NCI-H2081 treated with DMSO at 0.1 percent for 48 hours (cell line): ENCODE data around the gene RHPN2.
"Not testable (repeated sequence)": the region's sequence is repeated elsewhere in the genome, so short reads cannot be mapped to it uniquely, and the experiment has no call there.

ENCODE experiments used
- DNase-seq: peaks from one replicate; lab custom pipeline; 2025; lab: John Stamatoyannopoulos, UW

Gene RHPN2

DNA sequence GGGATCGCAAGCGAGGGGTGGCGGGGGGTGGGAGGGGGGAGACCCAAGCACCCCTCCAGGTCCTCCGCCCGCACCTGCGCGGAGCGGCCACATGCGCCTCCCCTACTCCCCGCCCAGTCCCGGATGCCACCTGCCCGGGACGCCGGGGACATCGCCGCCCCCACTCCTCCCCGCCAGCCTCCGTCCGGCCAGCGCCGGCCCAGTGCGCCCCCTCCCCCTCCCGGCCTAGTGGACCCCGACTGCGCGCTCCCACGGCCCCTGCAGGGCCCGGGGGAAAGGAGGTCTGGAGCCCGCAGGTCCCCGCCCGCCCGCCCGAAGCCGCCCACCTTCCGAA, 263 bp downstream of the RHPN2 start:
- no peak for DNase-seq

- DNase-seq = no peak
These were observed 783 bp downstream of the RHPN2 start for GRCh38 chr19:33063753-33064457.

DNA sequence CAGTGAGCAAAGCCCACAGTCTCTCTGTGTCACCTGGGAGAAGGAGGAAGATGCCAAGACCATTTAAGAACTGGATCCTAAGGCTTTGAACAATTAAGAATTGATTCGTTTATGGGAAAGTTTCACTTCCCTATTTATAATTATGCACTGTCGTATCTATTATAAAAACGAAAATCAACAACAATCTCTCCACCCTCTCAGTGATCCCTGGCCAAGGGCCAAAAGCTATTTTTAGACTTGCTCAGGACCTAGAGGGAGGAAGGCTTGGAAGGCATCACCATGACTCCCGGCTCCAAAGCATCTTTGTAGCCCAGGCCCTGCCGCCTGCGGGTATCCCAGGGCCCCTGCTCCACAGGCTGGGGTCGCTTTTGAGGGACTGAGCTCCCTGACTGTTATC, 1.3 kb downstream of the RHPN2 start:
- DNase-seq = no peak

DNA sequence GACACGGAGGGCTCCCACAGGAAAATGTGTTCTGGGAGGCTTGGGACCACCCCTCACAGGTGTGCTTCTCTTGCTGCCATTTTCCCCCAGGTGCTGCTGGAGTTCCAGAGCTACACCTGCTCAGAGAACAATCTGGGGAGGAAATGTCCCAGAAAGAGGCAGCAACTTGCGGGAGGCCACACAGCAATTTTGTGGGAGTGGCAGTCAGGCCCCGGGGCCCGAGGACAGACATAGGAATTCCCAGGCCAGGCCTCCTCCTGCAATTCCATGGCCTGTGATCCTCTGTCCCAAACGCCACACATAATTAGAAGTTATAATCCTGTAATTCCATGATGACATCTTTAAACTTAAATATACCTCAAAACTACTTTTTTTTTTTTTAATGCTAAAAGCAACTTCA, 1.8 kb downstream of the RHPN2 start:
- no peak for DNase-seq

DNA sequence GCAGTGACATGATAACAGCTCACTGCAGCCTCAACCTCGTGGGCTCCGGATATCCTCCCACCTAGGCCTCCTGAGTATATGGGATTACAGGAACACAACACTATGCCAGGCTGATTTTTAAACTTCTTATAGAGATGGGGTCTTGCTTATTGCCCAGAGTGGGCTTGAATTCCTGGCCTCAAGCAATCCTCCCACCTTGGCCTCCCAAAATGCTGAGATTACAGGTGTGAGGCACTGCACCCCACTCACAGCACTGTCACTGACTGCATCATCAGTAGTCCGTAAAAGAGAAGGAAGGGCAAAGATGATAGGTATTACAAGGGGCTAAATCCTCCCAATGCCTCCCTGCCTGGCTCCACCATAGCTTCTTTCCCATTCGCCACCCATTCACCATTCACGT, 4.1 kb downstream of the RHPN2 start:
- DNase-seq = no peak

GRCh38 chr19:33055718-33056117, 9.0 kb downstream of the RHPN2 start:
- DNase-seq = no peak

DNA sequence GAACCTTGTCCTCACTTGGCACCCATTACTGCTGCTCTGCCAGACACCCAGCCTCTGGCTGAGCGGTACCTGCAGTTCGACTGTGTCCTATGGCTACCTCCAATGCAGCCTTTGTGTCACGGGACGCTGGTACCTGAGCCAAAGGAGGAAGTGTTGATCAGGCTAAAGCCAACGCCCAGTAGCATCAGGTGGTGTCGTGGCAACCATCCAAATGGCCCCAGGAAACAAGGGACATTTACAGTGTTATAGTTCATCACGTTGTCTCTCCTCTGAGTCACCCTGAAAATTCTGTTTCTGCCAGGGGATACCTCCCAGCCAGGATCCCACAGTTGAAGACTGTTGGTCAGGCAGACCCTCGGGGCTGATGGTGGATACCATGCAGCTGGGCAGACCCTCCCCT, 10.1 kb downstream of the RHPN2 start:
- DNase-seq = no peak

GRCh38 chr19:33052352-33052972, 12.2 kb downstream of the RHPN2 start:
- DNase-seq = no peak

DNA sequence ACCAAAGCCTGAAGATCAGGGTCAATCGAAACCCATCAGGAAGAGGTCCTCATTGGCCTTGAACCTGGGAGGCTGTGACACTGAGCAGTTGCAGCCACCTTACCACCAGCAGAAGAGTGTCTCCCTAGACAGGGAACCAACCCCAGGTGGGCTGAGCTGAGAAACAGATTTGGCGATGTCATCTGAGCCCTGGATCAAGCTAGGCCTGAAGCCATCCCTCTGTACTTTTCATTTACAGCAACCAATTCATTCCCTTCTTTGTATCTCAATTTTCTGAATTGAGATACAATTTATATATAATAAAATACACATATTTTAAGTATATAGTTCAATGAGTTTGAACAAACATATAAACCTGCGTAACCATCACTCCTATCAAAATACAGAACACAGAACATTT, 14.6 kb downstream of the RHPN2 start:
- DNase-seq = no peak

GRCh38 chr19:33048806-33049676, 15.6 kb downstream of the RHPN2 start:
- DNase-seq = no peak

DNA sequence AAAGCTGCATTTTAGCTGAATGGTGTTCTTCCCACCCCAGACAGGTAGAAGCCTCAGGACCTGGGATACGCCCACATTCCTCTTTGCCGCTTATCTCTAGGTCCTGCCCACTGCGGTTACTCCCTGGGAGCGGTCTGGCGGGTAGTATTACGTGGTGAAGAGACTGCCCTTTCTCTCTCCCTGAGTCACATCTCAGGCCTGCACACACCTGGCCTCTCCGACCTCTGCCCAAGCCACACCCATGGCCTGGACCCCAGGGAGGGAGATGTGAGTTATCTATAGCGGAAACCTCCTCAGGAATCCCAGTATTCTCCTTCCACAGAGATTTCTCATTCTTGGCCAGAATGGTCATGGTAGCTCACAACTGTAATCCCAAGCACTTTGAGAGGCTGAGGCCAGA, 17.3 kb downstream of the RHPN2 start:
- DNase-seq = no peak

DNA sequence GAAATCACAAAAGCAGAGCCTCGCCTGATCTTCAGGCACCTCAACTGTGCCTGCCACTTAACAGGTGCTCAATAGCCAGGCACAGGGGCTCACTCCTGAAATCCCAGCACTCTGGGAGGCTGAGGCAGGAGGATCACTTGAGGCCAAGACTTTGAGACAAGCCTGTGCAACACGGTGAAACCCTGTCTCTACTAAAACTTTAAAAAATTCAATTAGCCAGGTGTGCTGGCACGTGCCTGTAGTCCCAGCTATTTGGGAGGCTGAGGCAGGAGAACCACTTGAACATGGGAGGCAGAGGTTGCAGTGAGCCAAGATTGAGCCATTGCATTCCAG, 22.9 kb downstream of the RHPN2 start:
- not testable (repeated sequence) for DNase-seq

- no peak for DNase-seq
These were observed 23.5 kb downstream of the RHPN2 start for GRCh38 chr19:33040994-33041827.

DNA sequence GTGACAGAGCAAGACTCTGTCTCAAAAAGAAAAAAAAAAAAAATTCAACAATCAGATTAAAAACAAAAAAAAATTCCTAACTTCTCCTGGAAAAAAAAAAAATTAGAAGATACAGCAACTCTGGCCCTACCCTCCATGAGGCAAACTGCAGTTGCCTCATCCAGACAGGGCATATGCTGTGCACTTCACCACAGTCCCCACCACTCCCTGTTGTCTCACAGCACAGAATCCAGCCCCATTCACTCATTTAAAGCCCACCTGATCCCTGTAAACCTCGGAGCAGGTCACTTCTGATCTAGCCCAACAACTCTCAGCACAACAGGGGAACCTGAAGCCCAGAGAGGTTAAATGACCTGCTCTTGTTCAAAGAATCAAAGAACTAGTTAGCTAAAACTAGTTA, 24.9 kb downstream of the RHPN2 start:
- no peak for DNase-seq

DNA sequence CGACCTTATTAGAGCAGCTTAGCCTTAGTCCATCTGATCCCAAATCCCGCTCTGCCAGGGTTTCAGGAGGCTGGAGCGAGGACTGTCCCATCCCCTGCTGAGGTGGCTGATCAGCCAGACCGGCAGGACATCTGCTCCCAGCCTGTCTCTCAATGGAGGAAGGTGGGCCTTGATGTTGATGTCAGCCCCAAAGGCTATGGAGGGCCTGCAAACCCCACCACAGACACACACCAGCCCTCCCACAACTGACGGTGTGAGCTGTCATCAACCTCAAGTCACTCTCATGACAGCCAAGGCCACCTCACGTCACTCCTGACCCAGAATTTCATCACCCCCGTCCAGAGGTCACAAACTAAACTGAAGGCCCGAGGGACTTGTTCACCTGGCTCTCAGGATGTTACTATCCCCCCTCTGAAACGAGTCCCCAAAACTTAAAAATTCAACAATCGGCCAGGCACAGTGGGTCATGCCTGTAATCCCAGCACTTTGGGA, 25.5 kb downstream of the RHPN2 start:
- DNase-seq = no peak

GRCh38 chr19:33037168-33038025, 27.3 kb downstream of the RHPN2 start:
- DNase-seq = not testable (repeated sequence)

- DNase-seq = not testable (repeated sequence)
These were observed 28.1 kb downstream of the RHPN2 start for GRCh38 chr19:33036370-33037167.

DNA sequence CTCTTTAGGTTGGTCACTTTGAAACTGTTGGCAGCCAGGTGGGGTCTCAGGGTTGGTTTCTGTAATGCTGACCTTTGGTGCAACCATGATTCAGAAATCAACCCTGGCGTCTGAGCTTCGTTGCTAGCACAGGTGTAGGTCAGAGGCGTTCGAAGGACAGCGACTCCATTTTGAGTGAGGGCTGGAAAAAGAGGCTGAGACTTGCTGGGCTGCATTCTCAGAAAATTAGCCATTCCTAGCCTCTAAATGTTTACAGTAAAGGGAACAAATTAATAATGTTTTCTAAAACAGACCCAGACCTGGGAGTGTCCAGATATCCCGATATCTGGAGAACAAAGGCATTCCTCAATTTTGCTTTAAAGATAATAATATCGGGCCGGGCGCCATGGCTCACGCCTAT, 29.2 kb downstream of the RHPN2 start:
- DNase-seq = no peak

DNA sequence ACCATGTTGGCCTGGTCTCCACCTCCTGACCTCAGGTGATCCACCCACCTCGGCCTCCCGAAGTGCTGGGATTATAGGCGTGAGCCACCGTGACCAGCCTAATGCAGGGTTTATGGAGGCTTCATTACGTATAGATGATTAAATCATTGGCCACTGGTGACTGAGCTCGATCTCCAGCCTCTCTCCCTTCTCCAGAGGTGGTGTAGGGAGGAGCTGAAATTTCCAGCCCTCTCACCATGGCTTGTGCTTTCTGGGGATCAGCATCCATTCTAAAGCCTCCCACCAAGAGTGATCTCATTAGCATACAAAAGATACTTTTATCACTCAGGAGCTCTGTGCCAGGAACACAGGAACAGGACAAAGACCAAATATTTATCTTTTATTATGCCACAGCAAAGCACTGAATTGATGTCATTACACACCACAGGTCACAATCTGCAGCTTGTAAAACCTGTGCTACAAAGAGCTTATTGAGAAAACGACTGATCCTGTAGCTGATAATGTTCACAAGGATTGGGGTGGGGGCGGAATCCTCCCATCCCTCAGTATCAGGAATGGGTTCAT, 32.4 kb downstream of the RHPN2 start:
- peak; percentile 9 for DNase-seq

- no peak for DNase-seq
These were observed 34.9 kb downstream of the RHPN2 start for GRCh38 chr19:33029746-33030303.
